Activated T-cell treated with anti-CD3 and anti-CD28 coated beads for 1 hour (primary cell): Measurements from ENCODE around the gene HS3ST4.
"Not testable (repeated sequence)": the region's sequence is repeated elsewhere in the genome, so short reads cannot be mapped to it uniquely, and the experiment has no call there.

Source experiments
- DNase-seq: peaks from one replicate; pipeline ENCODE4 v3.0.0-alpha.2; 2020; ENCODE audit warnings: low read depth

Gene HS3ST4

DNA sequence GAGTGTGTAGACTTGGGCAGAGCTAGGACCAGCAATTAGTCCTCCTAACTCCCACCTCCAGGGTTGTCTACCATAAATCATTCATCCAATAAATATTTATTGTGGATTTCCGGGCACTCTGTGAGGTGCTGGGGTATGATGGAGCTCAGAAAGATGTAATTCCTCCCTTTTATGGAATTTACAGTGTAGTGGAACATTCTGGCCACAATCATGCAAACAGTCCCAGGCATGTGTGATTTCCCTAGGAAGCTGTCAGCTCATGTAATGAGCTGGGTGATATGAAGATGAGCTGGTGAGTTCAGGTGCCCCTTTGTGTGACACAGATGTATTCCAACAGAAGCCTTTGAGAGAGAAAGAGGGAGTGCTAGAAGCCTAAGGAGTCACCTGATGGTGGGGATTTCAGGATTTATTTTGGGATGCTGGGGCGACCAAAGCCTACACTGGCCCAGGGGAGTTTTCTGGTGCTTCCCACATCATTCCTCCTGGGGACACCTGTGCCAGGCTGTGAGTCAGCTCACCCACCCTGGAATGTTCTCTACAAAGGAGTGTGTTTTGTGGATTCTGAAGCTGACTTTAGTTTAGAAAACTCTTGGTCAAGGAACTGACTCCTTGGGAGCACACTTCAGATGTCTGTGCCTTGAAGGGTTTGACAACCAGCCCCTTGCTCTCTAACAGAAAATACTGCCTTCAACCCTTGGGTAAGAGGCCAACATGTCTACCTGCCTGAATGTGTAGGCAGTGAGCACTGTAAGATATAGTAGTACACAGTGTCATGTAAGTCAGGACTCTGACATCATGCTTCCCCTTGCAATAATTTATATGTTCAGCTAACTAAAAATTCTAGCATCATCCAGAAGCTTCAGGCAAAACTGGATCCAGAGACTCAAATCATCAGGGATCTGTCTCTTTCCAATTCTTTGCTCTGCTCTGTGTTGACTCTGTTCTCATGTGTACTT is 42.9 kb downstream of the HS3ST4 start:
- DNase-seq, result no peak

DNA sequence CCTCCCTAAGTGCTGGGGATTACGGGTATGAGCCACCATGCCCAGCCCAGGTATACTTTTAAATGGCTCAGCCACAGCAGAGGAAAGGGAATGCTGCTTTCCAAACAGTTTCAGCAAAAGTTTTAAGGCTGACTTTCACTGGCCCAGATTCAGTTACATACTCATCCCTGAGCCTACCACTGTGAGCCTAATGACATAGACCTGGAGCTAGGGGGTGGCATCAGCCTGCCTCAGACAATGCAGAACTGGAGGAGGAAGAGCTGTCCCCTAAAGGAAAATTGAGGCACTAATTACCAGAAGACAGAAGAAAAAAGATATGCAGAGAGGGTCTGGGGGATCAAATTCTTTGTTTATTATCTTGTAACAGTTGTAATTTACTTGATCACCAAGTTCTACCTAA is 43.9 kb downstream of the HS3ST4 start:
- no peak for DNase-seq

DNA sequence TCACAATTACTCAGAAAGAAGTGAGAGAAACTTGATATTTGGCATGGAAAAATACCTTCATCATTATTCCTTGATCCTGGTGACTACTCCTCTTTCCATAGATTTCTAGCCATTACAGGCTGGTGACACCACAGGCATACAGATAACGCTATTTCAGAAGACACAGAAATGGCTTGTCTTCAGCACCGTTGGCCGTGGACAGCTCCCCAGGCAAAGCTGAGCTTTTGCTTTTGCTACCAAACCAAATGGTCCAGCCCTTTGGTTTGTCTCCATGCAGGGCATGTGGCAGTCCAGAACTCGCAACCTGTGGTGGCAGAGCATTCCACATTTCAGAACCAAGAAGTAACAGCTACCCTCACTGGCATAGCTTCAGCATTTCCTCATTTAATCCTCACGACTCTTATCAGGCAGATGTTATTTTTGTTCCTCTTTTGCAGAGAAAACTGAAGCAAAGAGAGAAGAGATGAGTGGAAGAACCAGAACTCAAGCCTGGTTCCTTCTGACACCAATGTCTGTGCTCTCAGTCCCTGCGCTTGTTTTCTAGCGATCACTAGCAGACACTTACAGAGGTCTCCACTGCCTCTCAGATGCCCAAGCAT is 55.5 kb downstream of the HS3ST4 start:
- DNase-seq, result no peak

DNA sequence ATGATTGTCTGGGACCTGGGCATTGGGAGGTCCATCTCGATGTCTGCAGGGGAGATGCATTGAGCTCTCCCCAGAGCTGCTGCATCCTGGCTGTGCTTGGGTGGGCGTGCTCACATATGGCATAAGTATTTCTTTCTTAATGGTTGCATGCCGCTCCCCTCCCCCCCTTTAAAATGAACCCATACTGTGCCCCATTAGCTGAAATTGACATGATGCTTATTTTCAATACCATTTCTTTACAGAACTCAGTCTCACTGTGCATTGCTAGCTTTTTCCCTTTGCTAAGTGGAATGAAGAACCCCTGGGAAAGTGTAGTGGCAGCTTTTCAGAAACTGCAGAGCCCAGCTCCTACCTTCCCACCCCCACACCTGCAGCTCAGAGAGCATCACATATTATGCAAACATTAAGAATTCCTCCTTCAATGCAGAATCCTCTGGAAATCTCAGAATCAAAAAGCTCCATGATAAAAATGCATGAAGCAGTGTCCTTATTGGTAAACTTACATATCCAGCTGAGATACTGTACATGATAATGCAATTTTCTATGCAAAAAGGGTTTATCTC is 56.4 kb downstream of the HS3ST4 start:
- DNase-seq, result no peak

DNA sequence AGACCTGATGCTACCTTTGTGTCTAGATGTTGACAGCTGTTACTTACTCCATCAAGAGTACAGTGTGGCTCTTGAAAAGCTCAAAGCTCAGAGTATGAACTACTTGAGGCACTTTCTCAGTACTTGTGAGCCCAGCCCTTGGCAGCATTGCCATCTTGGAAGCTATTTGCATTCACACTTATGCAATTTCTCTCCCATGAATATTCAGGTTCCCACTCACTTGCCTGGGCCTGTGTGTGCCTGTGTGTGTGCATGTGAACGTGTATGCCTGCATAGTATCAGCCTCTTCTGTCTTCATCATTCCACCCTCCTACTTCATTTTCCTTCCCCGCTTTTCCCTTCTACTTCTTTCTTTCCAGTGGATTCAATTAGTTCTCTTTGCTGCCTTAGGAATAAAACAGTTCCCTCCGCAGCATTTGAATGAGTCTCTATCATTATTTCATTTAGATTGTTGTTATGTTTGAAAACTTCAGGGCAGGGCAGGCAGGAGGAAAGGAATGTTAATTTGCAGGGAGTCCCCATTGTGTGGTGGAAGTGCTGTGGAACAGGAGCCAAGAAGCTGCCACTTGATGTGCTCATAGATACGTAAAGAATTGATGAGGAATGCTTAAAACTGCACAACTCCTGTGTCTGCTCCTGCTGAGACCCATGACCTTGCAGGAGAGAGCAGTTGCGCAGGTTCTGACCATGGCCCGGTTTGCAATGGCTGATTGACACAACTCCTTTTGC is 58.9 kb downstream of the HS3ST4 start:
- no peak for DNase-seq

DNA sequence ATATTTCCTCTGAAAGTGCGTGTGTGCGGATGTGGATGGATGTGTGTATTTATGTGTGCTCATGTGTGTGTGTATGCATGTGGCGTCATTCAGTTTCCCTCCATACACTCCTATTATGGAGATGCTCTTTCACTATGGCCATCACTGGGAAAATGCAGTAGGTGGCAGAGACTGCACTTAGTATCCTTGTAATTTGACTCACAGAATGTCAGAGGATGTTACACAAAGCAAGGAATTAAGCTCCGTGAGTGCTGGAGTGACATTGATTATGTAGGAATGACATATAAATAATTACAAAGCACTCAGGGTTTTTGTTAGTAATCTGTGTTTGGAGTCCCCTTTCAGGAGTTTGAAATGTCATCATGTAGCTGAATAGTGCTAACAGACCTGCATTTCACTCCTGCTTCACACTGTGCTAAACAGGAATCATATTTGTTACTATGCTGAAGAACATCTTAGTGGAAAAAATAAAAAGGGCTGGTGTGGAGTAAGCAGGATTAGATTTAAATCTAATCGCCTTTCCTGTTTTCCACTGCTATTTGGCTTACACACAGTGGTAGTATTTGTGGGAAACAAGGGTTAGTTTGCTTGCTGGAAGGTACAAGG is 59.6 kb downstream of the HS3ST4 start:
- no peak for DNase-seq

DNA sequence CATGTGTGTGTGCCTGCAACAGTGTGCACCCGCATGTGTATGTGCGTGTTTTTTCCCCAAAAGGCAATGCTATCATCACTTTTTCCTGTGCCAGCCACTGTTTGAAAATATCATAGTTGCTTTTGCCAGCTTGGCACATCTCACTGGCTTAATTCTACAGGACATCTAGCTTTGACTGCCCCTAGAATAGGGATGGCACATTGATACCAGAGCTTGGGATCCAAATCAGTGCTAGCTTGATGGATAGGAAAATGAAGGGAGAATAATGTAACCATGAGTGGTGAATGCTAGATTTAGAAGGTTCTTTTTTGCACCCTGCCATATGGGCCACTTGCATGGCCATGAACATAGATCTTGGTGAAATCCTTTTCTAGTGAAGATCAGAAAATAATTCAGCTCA is 72.7 kb downstream of the HS3ST4 start:
- DNase-seq, result no peak

DNA sequence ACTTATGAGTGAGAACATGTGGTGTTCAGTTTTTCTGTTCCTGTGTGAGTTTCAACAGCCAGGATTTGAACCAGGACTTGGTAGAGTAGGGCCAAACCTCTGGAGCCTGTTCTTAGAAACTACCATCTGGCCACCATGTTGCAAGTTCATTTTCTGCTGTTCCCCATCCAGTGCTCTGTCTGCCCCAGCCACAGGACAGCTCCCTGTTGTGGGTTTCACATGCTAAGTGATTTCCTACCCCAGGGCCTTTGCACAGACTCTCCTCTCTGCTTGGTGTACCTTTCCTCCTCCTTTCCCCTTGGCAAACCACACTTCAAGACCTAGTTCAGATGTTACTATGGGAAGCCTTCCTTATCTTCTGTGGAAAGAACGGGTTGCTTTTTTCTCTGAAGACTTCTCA is 79.5 kb downstream of the HS3ST4 start:
- DNase-seq, result no peak

DNA sequence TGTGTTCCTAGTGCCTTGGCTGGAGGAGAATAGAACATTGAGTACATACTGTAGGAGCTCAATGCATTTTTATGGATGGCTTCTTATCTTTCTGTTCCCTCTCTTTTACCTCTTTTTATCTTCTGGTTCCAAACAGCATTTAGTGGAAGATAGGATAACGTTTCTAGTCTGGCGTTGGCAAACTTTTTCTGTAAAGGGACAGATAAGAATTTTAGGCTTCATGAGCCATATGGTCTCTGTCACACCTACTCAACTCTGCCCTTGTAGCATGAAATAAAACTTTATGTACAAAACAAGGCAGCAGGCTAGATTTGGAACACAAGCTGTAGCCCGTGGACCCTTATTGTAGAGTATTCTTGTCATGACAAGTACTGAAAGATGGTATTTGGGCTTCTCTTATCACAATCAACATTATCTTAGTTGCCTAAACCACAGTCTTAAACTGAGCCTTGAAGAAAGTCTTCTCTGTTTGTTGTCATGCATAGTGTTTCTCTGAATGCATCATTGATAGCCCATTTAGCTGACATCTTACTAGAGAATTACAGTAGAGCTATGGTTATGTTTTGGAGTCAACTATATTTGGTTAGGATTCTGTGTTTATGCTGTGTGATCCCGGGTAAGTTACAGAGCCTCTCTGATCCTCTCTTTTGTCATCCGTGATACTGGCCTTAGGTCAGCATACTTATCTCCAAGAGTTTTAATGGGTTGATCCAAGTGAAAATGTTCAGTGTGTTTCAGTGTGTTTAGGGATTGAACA is 80.2 kb downstream of the HS3ST4 start:
- no peak for DNase-seq

DNA sequence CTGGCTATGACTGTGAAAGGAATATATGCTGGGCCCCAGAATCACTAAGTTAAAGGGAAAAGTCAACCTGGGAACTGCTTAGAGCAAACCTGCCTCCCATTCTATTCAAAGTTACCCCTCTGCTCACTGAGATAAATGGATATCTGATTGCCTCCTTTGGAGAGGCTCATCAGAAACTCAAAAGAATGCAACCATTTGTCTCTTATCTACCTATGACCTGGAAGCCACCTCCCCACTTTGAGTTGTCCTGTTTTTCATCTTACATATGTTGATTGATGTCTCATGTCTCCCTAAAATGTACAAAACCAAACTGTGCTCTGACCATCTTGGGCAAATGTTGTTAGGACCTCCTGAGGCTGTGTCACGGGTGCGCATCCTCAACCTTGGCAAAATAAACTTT is 84.5 kb downstream of the HS3ST4 start:
- not testable (repeated sequence) for DNase-seq

DNA sequence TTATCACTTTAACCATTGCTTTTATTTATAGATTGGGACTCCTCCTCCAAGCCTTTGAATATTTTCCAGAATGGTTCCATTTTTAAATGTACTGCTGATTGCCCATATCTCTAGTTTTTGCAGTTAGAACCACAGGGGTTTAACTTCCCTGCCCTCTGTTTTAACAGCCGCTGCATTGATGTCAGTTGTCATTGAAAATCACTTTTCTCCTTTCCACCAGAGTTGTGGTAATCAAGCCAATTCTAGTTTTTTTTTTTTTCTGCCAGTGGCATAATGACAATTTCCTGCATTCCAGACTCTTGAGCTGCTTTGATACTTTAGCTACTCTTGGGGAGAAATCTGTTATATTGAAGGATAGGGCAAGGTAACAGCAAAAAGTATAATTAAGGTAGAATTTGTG is 91.5 kb downstream of the HS3ST4 start:
- DNase-seq, result no peak

DNA sequence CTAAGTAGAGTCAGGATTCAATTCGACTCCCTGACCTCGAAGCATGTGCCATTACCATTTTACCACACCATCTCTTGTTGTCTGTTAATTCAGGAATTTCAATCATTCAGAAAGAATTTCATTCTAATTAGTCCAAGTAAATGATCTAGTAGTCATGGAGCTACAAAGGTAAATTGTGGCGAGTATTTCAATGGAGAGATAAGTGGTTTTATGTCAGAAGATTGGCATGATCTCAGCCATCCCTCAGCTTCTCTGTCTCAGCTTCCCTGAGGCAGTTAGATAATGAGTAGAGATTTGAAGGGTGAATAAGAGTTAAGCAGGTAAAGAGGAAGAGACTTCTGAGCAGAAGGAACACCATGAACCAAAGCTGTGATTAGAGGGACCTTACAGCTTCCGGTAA is 93.6 kb downstream of the HS3ST4 start:
- DNase-seq, result no peak

DNA sequence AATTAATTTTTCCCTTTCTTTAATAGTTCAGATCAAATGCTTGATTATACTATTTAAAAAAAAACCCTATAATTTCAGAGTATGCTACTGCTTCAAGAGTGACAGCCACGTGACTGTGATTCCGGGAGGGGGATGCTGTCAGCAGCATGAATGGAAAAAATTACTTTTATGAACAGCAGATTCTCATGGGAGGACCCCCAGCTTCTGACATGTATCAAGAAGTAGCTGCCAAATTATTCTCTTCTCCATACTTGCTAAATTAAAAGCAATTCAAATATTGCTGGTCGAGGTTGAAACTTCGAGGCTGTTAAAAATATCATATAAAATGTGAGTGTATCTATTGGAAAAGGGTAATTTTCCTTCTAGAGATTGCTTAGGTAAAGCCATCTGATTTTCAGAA is 95.0 kb downstream of the HS3ST4 start:
- DNase-seq, result no peak

DNA sequence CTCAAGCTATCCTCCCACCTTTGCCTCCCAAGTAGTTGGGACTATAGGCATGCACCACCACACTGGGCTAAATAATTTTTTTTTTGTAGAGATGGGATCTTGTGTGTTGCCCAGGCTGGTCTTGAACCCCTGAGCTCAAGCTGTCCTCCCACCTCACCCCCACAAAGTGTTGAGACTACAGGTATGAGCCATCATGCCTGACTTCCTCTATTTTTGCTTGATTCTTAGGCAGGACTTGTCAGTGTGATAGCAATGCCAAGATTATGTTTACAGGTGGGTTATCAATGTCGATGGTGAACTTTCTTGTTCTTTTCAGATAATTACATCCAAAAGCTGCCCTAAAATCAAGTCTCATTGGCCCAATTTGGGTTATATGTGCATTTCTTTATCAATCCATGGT is 96.9 kb downstream of the HS3ST4 start:
- DNase-seq, result no peak

DNA sequence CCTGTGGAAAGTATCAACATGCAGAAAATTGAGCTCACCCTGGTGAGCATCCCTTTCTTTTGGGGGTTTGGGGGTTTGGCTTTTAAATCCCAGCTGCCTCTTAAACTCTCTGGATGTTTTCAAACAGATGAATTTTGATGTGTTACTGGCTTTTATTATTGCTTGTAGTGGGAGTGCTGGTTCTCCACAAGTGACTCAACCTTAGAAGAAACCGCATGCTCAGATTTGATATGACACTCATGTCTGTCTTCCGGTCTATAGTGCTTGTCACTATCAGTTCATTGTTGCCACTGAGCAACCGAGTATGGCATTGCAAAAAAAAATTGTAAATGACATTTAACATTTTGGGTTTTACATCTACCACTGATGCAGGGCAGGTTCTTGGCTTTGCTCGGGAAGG is 104.5 kb downstream of the HS3ST4 start:
- no peak for DNase-seq

DNA sequence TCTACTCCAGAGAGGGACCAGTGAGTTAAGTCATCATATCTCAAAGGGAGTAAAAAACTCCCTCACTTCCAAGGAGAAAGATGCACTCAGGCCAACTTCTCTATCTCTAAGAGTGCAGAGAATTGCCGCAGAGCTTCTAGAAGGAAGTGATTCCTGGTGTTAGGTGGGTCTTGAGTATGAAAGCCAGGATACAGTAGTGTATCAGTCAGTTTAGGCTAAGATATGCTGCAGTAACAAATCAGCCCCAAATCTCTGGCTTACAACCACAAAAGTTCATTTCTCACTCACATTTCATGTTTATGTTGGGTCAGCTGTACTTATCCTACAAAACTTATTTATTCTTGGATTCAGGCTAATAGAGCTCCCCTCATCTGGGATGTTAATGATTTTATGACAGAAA is 106.3 kb downstream of the HS3ST4 start:
- DNase-seq, result no peak

DNA sequence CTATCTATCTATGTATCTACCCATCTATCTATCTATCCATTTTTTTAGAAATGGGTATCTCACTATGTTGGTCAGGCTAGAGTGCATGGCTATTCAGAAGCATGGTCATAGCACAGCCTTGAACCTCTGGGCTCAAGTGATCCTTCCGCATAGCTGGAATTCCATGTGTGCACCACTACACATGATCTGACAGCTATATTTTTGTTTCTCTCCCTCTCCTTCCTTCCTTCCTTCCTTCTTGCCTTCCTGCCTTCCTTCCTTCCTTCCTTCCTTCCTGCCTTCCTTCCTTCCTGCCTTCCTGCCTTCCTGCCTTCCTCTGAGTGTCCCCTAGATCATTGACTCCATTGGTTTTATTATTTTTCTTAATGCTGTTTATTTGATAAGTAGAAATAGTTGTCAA is 108.1 kb downstream of the HS3ST4 start:
- no peak for DNase-seq

DNA sequence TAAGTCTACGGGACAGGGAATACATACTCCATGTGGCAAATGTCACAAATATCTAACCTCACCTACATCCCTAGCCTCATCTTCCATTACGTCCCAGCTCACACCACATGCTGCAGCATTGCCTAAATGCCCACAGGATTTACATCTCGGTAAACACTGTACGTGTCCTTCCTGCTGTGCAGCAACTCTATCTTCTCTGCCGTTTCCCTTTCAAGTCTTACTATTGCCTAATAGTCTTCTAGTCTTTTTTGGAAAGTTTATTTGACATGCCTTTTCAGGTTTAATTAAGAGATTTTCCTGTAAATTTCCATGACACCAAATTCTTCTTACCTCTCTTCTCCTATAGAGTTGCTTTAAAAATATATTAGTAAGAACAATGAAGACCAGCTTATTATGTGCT is 120.5 kb downstream of the HS3ST4 start:
- DNase-seq, result no peak

DNA sequence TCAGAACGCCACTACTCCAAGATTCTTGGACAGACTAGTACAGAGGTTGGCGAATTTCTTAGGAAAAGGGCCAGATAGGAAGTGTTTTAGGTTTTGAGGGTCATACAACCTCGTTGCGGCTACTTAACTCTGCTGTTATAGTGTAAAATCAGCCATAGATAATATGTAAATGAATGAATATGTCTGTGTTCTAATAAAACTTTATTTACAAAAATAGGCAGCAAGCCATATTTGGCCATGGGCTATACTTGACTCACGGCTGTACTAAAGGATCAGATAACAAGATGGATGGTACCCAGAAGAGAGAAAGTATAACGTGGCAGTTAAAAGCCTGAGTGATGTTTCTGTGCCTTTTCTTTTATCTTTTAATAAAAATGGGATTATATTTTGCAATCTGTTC is 125.5 kb downstream of the HS3ST4 start:
- DNase-seq, result no peak

DNA sequence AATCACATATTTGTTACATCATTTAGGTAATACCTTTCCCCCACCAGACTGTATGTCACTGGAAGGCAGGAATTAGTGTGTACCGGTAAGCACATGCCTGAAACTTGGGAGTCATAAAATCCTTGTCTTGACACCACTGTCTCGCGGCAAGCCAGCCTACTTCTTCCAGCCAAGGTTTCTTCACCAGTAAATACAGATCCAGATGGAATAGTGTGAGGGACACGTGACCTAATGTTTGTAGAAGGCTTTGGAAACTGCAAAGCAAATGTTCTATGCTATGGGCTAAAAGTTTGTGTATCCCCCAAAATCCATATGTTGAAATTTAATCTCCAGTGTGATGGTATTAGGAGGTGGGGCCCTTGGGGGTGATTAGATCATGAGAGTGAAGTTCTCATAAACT is 126.1 kb downstream of the HS3ST4 start:
- no peak for DNase-seq

DNA sequence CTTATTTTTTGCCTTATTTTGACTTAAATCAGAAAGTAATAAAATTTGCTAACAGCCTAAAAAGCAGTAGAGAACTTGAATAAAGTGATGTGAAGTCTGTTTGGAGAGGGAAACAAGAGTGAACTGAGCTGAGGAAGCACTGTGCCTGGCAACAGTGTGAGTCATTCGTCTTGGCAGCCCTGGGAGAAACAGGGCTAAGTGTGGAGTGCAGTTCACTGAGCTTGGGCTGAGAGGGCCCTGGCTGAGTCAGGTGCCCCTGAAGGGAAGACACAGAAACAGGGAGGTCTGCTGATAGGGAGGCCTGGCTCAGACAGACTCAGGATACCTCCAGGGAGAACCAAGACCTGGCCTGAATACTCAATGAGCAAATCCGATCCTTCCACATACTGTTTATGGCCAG is 132.1 kb downstream of the HS3ST4 start:
- DNase-seq, result no peak

DNA sequence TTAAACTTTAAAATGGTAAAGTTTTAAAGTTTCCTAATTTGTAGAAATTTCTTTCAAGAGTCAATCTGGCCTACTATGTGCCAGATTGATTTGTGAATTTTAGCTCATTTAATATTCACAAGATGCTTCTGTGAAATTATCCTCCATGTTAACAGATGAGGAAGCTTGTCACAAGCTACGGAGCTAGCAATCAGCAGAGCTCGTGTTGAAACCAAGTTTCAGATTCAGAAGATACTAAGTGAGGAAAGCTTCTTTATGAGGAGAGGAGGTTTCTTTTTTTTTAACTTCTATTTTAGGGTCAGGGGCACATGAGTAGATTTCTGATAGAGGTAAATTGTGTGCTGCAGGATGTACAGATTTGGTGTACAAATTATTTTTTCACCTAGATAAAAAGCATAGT is 135.9 kb downstream of the HS3ST4 start:
- no peak for DNase-seq
